HG03558 (cell line): ENCODE data around the gene CCDC197.

ENCODE experiments used
- ATAC-seq: cut with Tn5 transposase; IDR thresholded peaks from one replicate; pipeline ENCODE4 v1.9.1; 2021; ENCODE audit warnings: moderate number of reproducible peaks; ENCODE audit not compliant: unreplicated experiment; ENCODE audit errors: extremely low read depth

CCDC197 gene

GRCh38 chr14:93960774-93961438 lies 36.2 kb upstream of the CCDC197 start:
- ATAC-seq: no peak

- no peak for ATAC-seq
Observed at GRCh38 chr14:93961620-93962019, 35.5 kb upstream of the CCDC197 start.

GRCh38 chr14:93962701-93963601 lies 34.1 kb upstream of the CCDC197 start:
- ATAC-seq: peak; percentile 26

- ATAC-seq: no peak
Observed at GRCh38 chr14:93963692-93964091, 33.4 kb upstream of the CCDC197 start.

- ATAC-seq: no peak
Observed at GRCh38 chr14:93964281-93964680, 32.8 kb upstream of the CCDC197 start.

GRCh38 chr14:93964820-93965286 lies 32.2 kb upstream of the CCDC197 start:
- no peak for ATAC-seq

- ATAC-seq: no peak
Observed at GRCh38 chr14:93965287-93965821, 31.7 kb upstream of the CCDC197 start.

GRCh38 chr14:93965946-93966474 lies 31.1 kb upstream of the CCDC197 start:
- ATAC-seq: no peak

- peak; percentile 27 for ATAC-seq
Observed at GRCh38 chr14:93967637-93968250, 29.4 kb upstream of the CCDC197 start.

- no peak for ATAC-seq
Observed at GRCh38 chr14:93969082-93969828, 27.8 kb upstream of the CCDC197 start.

GRCh38 chr14:93970585-93970964 lies 26.5 kb upstream of the CCDC197 start:
- no peak for ATAC-seq

- no peak for ATAC-seq
Observed at GRCh38 chr14:93970965-93971634, 26.0 kb upstream of the CCDC197 start.

GRCh38 chr14:93971635-93972027 lies 25.5 kb upstream of the CCDC197 start:
- no peak for ATAC-seq

- no peak for ATAC-seq
Observed at GRCh38 chr14:93972618-93973205, 24.4 kb upstream of the CCDC197 start.

- ATAC-seq: no peak
Observed at GRCh38 chr14:93973607-93974006, 23.5 kb upstream of the CCDC197 start.

GRCh38 chr14:93974299-93974698 lies 22.8 kb upstream of the CCDC197 start:
- ATAC-seq: no peak

- no peak for ATAC-seq
Observed at GRCh38 chr14:93974833-93975232, 22.3 kb upstream of the CCDC197 start.

GRCh38 chr14:93975791-93976476 lies 21.2 kb upstream of the CCDC197 start:
- peak; percentile 59 for ATAC-seq
